ENCODE data around the gene GAK. TPM values are rescaled to one million over a fixed set of nuclear protein-coding genes. Genes with fewer than 3 reads are reported as not detected.
"Not testable (repeated sequence)": the region's sequence is repeated elsewhere in the genome, so short reads cannot be mapped to it uniquely, and the experiment has no call there.

The GAK gene
- total RNA-seq, 1 donor from 2014 or later: 89.1 TPM

DNA sequence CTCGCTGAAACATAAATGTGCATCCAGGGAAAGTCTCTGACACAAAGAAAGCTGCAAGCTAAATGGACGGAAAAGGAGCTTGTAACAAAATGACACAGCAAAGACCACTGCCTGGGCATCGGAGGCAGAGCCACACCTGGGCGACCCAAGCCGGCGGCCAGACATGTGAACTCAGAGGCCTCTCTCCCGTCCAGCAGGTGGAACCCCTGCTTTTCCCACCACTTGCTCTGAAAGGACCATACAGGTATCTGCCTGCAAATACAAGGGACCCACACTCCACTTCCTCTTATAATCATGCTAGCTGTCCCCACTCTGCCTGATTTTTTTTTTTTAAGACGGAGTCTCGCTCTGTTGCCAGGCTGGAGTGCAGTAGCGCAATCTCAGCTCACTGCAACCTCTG lies 118.2 kb downstream of the GAK start:
- no peak for DNase-seq (ENCODE audit: extremely low spot score in 2 of 2)
- Histone ChIP-seq H3K4me3 (no peak overlapping the region), H3K9me3 (no peaks in the 10 kb centered on the region), H3K27ac (no peak overlapping the region), H3K36me3 (no peaks in the 10 kb centered on the region), H3K27me3 (no peaks in the 10 kb centered on the region), H3K4me1 (no peaks in the 10 kb centered on the region)
- no peak for TF ChIP-seq POLR2AphosphoS5 (IDR thresholded peaks at IDR 0.05; ENCODE audit: insufficient read depth in 1 of 2, low read depth in 1 of 2)
- no peak for TF ChIP-seq POLR2A (IDR thresholded peaks at IDR 0.05)
- TF ChIP-seq, protein P1, sequence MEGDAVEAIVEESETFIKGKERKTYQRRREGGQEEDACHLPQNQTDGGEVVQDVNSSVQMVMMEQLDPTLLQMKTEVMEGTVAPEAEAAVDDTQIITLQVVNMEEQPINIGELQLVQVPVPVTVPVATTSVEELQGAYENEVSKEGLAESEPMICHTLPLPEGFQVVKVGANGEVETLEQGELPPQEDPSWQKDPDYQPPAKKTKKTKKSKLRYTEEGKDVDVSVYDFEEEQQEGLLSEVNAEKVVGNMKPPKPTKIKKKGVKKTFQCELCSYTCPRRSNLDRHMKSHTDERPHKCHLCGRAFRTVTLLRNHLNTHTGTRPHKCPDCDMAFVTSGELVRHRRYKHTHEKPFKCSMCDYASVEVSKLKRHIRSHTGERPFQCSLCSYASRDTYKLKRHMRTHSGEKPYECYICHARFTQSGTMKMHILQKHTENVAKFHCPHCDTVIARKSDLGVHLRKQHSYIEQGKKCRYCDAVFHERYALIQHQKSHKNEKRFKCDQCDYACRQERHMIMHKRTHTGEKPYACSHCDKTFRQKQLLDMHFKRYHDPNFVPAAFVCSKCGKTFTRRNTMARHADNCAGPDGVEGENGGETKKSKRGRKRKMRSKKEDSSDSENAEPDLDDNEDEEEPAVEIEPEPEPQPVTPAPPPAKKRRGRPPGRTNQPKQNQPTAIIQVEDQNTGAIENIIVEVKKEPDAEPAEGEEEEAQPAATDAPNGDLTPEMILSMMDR (IDR thresholded peaks at IDR 0.05): no peak
- intact Hi-C loops (cut with DNase I): no loop called here

DNA sequence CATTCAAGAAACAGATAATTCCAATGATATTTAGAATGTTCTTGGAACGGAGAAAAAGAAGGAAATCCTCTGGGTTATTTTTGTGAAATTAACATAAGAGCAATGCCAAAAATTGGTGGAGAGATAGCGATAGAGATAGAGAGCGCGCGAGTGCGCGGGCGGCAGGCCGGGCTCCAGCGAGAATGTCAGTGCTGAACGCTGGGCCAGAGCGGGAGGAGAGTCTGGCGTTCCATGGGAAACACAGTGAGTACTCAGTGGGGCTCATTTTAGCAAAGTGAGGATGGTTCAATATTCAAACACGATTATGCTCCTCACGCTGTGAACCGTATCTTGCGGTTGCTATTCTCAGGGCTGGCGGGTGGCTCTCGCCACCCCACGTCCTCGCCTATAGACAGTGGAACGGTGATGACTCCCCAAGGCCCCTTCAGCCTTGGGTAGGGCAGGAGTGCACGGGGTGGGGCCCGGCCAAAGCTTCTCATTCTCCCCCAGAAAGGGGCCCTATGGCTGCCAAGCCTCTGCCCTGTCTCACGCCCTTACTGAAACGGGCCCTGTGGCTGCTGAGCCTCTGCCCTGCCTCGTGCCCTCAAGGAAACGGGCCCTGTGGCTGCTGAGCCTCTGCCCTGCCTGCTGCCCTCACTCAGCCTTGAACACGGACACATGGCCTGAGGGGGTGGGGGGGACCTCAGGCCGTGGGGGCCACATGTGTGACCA lies 123.1 kb downstream of the GAK start:
- no peak for DNase-seq (ENCODE audit: extremely low spot score in 2 of 2)
- H3K36me3 ChIP-seq: no peaks in the 10 kb centered on the region
- no peaks in the 10 kb centered on the region for H3K9me3 ChIP-seq
- intact Hi-C loops (cut with DNase I): no loop called here
- no peaks in the 10 kb centered on the region for H3K4me1 ChIP-seq
- no peak overlapping the region for H3K4me3 ChIP-seq
- no peaks in the 10 kb centered on the region for H3K27me3 ChIP-seq
- TF ChIP-seq, protein P1 (IDR thresholded peaks at IDR 0.05): no peak
- TF ChIP-seq POLR2AphosphoS5 (IDR thresholded peaks at IDR 0.05; ENCODE audit: insufficient read depth in 1 of 2, low read depth in 1 of 2) (no peak), POLR2A (IDR thresholded peaks at IDR 0.05) (no peak)
- no peak overlapping the region for H3K27ac ChIP-seq

DNA sequence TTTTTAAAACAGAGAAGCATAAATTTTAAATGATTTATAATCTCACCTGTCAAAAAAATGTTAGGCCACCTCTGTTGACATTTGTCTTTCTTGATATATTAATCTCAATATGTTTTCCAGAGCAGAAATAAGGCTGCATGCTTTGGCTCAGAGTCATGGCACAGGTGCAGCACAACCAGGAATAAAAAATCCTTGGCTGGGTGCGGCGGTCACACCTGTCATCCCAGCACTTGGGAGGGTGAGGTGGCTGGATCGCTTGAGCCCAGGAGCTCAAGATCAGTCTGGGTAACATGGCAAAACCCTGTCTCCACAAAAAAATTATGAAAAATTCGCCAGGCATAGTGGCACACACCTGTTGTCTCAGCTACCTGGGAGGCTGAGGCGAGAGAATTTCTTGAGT lies 124.3 kb downstream of the GAK start:
- H3K27me3 ChIP-seq: no peaks in the 10 kb centered on the region
- intact Hi-C loops (cut with DNase I): no loop called here
- no peak for DNase-seq (ENCODE audit: extremely low spot score in 2 of 2)
- TF ChIP-seq, protein P1 (IDR thresholded peaks at IDR 0.05): no peak
- TF ChIP-seq POLR2A (IDR thresholded peaks at IDR 0.05) (no peak), POLR2AphosphoS5 (IDR thresholded peaks at IDR 0.05; ENCODE audit: insufficient read depth in 1 of 2, low read depth in 1 of 2) (no peak)
- H3K27ac ChIP-seq: no peak overlapping the region
- H3K9me3 ChIP-seq: no peaks in the 10 kb centered on the region
- no peaks in the 10 kb centered on the region for H3K36me3 ChIP-seq
- H3K4me1 ChIP-seq: no peaks in the 10 kb centered on the region
- H3K4me3 ChIP-seq: no peak overlapping the region

DNA sequence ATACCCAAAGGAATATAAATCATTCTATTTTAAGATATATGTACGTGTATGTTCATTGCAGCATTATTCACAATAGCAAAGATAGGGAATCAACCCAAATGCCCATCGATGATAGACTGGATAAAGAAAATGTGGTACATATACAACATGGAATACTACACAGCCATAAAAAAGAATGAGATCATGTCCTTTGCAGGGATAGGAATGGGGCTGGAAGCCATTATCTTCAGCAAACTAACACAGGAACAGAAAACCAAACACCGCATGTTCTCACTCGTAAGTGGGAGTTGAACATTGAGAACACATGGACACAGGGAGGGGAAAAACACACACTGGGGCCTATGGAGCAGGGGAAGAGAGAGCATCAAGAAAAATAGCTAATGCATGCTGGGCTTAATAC lies 125.1 kb downstream of the GAK start:
- H3K4me1 ChIP-seq; intact Hi-C loops (cut with DNase I); H3K4me3 ChIP-seq; DNase-seq (ENCODE audit: extremely low spot score in 2 of 2); H3K27me3 ChIP-seq; H3K27ac ChIP-seq; H3K9me3 ChIP-seq; H3K36me3 ChIP-seq: not testable (repeated sequence)

DNA sequence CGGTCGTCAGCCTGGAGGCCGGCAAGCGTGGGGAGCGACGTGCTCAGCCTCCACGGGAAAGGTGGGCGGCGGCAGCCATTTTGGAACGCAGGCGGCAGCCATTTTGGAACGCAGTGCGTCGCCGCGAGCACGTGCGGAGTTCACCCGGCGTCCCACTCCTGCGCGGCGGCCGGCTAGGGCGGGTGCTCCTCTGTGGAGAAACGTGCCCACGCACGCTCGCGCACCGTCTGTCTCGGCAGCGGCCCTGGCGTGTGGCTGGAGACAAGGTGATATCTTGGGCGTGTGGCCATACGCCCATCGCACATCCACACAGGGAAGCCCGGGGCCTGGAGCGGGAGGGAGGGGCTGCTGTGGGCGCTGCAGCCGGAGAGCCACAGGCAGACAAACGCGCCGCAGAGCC lies 127.3 kb downstream of the GAK start:
- H3K4me1 ChIP-seq: no peaks in the 10 kb centered on the region

More for the DNA sequence above, 127.3 kb downstream of the GAK start:
- intact Hi-C loops (cut with DNase I): no loop called here
- TF ChIP-seq, protein P1 (IDR thresholded peaks at IDR 0.05): no peak
- no peak for TF ChIP-seq POLR2AphosphoS5 (IDR thresholded peaks at IDR 0.05; ENCODE audit: insufficient read depth in 1 of 2, low read depth in 1 of 2)
- TF ChIP-seq POLR2A (IDR thresholded peaks at IDR 0.05): no peak
- no peak for DNase-seq (ENCODE audit: extremely low spot score in 2 of 2)
- no peak overlapping the region for H3K4me3 ChIP-seq
- no peak overlapping the region for H3K27ac ChIP-seq
- H3K36me3 ChIP-seq: no peaks in the 10 kb centered on the region
- H3K9me3 ChIP-seq: no peaks in the 10 kb centered on the region
- no peaks in the 10 kb centered on the region for H3K27me3 ChIP-seq

Measured in vagina (tissue), 2 donors.